NCI-H748 treated with DMSO at 0.1 percent for 48 hours (cell line): Measurements from ENCODE around the gene YPEL2.
"Not testable (repeated sequence)": the region's sequence is repeated elsewhere in the genome, so short reads cannot be mapped to it uniquely, and the experiment has no call there.

Experiments used
- DNase-seq: peaks from one replicate; lab custom pipeline; 2025; lab: John Stamatoyannopoulos, UW

YPEL2 gene

GRCh38 chr17:59377410-59377809 is 46.0 kb downstream of the YPEL2 start:
- no peak for DNase-seq

- no peak for DNase-seq
Measured at GRCh38 chr17:59378675-59379074, 47.2 kb downstream of the YPEL2 start.

GRCh38 chr17:59380474-59380873 is 49.0 kb downstream of the YPEL2 start:
- DNase-seq = no peak

- no peak for DNase-seq
Measured at GRCh38 chr17:59381716-59382570, 50.5 kb downstream of the YPEL2 start.

GRCh38 chr17:59383893-59384292 is 52.4 kb downstream of the YPEL2 start:
- no peak for DNase-seq

- no peak for DNase-seq
Measured at GRCh38 chr17:59387351-59388068, 56.1 kb downstream of the YPEL2 start.

GRCh38 chr17:59388069-59388556 is 56.7 kb downstream of the YPEL2 start:
- no peak for DNase-seq

GRCh38 chr17:59389066-59389465 is 57.6 kb downstream of the YPEL2 start:
- DNase-seq = no peak

- DNase-seq = no peak
Measured at GRCh38 chr17:59391021-59391420, 59.6 kb downstream of the YPEL2 start.

- DNase-seq = no peak
Measured at GRCh38 chr17:59392973-59393679, 61.7 kb downstream of the YPEL2 start.

- not testable (repeated sequence) for DNase-seq
Measured at GRCh38 chr17:59393742-59394410, 62.4 kb downstream of the YPEL2 start.

- no peak for DNase-seq
Measured at GRCh38 chr17:59396134-59396826, 64.8 kb downstream of the YPEL2 start.

GRCh38 chr17:59397316-59398073 is 66.0 kb downstream of the YPEL2 start:
- no peak for DNase-seq

GRCh38 chr17:59399914-59400313 is 68.5 kb downstream of the YPEL2 start:
- DNase-seq = no peak

- no peak for DNase-seq
Measured at GRCh38 chr17:59400858-59401257, 69.4 kb downstream of the YPEL2 start.

- DNase-seq = no peak
Measured at GRCh38 chr17:59401274-59401673, 69.8 kb downstream of the YPEL2 start.

GRCh38 chr17:59401725-59402124 is 70.3 kb downstream of the YPEL2 start:
- no peak for DNase-seq

- DNase-seq = no peak
Measured at GRCh38 chr17:59402760-59403159, 71.3 kb downstream of the YPEL2 start.

GRCh38 chr17:59404471-59404870 is 73.0 kb downstream of the YPEL2 start:
- no peak for DNase-seq

- no peak for DNase-seq
Measured at GRCh38 chr17:59405944-59406705, 74.7 kb downstream of the YPEL2 start.
